ENCODE measurements around the gene TICAM1. TPM values are rescaled to one million over a fixed set of nuclear protein-coding genes. Genes with fewer than 3 reads are reported as not detected.
A peak's percentile ranks its signal among the peaks of the same experiment; 100 is the strongest.

The TICAM1 gene
- total RNA-seq, result 1 to 10 TPM; 3.5 to 5.2 (median 4.7) TPM

DNA sequence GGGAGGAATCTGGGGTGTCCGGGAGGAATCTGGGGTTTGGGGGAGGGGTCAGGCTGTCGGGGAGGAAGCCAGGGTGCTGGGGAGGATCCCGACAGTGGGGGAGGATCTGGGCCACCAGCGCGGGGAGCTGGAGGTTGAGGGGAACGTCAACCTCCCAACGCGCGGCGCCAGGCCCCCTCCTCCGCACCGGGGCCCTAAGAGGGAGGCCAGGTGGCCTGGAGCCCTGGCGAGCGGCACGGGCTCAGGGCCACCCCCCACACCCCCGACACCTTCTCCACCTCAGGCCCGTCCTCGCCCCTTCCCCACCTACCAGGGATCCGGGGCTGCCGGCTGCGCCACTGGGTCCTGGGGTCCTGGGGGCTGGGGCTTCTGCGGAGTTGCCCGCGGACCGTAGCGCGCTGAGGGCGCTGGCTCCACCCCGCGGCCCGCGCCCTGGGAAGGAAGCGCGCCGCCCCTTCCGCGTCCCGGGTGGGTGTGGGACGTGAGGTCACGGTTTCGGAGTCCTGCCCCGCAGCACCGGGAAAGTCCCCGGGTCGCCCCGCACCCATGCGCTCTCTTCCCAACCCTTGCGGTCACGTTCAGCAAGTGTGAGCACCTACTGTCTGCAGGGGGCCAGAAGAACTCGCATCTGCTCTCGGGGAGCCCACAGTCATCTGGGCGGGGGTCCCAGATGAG, at the start of gene TICAM1:
TICAM1 (minus strand) TSS at position 409 of the 675 bp plus-strand sequence. CDS start 13,335 bp downstream, outside the sequence.
- TF ChIP-seq POLR2AphosphoS5 (IDR thresholded peaks at IDR 0.05), result peak; percentile 57 to 67 (median 67)
- TF ChIP-seq POLR2A (IDR thresholded peaks at IDR 0.05), result peak; percentile 50
- TF ChIP-seq, protein P1, sequence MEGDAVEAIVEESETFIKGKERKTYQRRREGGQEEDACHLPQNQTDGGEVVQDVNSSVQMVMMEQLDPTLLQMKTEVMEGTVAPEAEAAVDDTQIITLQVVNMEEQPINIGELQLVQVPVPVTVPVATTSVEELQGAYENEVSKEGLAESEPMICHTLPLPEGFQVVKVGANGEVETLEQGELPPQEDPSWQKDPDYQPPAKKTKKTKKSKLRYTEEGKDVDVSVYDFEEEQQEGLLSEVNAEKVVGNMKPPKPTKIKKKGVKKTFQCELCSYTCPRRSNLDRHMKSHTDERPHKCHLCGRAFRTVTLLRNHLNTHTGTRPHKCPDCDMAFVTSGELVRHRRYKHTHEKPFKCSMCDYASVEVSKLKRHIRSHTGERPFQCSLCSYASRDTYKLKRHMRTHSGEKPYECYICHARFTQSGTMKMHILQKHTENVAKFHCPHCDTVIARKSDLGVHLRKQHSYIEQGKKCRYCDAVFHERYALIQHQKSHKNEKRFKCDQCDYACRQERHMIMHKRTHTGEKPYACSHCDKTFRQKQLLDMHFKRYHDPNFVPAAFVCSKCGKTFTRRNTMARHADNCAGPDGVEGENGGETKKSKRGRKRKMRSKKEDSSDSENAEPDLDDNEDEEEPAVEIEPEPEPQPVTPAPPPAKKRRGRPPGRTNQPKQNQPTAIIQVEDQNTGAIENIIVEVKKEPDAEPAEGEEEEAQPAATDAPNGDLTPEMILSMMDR (IDR thresholded peaks at IDR 0.05), result peak in 1 of 3 donors; percentile 7
- no peaks in the 10 kb centered on the region for H3K27me3 ChIP-seq
- H3K36me3 ChIP-seq, result no peaks in the 10 kb centered on the region
- peak within 1 kb of the TSS; percentile 91 to 99 (median 91) for H3K4me3 ChIP-seq
- H3K4me1 ChIP-seq, result peaks cover 0 to 7% of the 10 kb centered on the region in 2 donors
- H3K27ac ChIP-seq, result peak within 1 kb of the TSS; percentile 93 to 94
- H3K9me3 ChIP-seq, result no peaks in the 10 kb centered on the region
- intact Hi-C loops (cut with DNase I; ENCODE audit: low total_unique reads), result no loop called here
- peak; percentile 48 to 71 for DNase-seq (ENCODE audit: low spot score in 2 of 2)

DNA sequence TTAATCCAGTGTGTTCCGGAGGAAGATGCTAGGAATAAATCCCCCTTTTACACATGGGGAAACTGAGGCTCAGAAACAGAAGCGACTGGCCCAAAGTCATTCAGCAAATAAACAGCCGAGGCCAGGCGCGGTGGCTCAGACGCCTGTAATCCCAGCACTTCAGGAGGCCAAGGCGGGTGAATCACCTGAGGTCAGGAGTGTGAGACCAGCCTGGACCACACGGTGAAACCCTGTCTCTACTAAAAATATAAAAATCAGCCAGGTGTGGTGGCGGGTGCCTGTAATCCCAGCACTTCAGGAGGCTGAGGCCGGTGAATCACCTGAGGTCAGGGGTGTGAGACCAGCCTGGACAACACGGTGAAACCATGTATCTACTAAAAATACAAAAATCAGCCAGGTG, 47.5 kb upstream of the TICAM1 start:
- intact Hi-C loops (cut with DNase I; ENCODE audit: low total_unique reads), result loop anchor here (5.0 kb wide), 1 partner anchor 918 kb away; no protein-coding TSS in a partner anchor
- no peaks in the 10 kb centered on the region for H3K36me3 ChIP-seq
- no peaks in the 10 kb centered on the region for H3K4me1 ChIP-seq
- peak overlapping the region in 1 of 2 donors; percentile 80 for H3K27ac ChIP-seq
- no peaks in the 10 kb centered on the region for H3K27me3 ChIP-seq
- H3K9me3 ChIP-seq, result no peaks in the 10 kb centered on the region
- TF ChIP-seq, protein P1 (IDR thresholded peaks at IDR 0.05), result no peak
- TF ChIP-seq POLR2A (IDR thresholded peaks at IDR 0.05), result no peak
- no peak for TF ChIP-seq POLR2AphosphoS5 (IDR thresholded peaks at IDR 0.05)
- H3K4me3 ChIP-seq, result no peak overlapping the region
- no peak for DNase-seq (ENCODE audit: low spot score in 2 of 2)

DNA sequence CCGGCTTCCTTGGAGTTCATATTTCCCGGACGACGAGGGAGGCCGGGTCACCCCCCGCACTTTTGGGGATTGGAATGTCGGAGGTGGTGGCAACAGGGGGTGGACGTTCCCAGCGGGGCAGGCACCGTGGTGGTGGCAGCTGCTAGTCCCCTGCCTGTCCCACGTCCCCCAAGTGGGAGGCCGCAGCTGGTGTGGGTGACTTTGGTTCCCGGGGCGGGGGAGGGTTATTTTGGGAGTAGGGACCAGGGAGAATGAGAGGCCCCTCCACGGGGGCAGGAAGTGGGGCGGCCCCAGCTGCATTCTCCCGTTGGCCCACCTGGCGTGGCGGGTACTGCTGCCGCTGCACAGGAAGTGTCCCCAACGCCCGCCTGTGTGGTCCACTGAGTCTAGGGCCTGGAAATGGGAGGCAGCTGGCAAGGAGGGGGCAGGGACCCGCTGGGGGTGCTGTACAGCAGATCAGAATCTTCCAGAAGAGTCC, 47.0 kb upstream of the TICAM1 start:
- Histone ChIP-seq H3K27ac (peak overlapping the region; percentile 74 to 80), H3K4me3 (peak overlapping the region in 2 of 3 donors; percentile 8 to 40), H3K36me3 (no peaks in the 10 kb centered on the region), H3K9me3 (no peaks in the 10 kb centered on the region), H3K4me1 (no peaks in the 10 kb centered on the region), H3K27me3 (no peaks in the 10 kb centered on the region)
- TF ChIP-seq, protein P1 (IDR thresholded peaks at IDR 0.05), result no peak
- TF ChIP-seq POLR2A (IDR thresholded peaks at IDR 0.05) (no peak), POLR2AphosphoS5 (IDR thresholded peaks at IDR 0.05) (no peak)
- peak in 1 of 2 donors; percentile 29 for DNase-seq (ENCODE audit: low spot score in 2 of 2)
- intact Hi-C loops (cut with DNase I; ENCODE audit: low total_unique reads), result loop anchor here (5.0 kb wide), 1 partner anchor 919 kb away; no protein-coding TSS in a partner anchor

DNA sequence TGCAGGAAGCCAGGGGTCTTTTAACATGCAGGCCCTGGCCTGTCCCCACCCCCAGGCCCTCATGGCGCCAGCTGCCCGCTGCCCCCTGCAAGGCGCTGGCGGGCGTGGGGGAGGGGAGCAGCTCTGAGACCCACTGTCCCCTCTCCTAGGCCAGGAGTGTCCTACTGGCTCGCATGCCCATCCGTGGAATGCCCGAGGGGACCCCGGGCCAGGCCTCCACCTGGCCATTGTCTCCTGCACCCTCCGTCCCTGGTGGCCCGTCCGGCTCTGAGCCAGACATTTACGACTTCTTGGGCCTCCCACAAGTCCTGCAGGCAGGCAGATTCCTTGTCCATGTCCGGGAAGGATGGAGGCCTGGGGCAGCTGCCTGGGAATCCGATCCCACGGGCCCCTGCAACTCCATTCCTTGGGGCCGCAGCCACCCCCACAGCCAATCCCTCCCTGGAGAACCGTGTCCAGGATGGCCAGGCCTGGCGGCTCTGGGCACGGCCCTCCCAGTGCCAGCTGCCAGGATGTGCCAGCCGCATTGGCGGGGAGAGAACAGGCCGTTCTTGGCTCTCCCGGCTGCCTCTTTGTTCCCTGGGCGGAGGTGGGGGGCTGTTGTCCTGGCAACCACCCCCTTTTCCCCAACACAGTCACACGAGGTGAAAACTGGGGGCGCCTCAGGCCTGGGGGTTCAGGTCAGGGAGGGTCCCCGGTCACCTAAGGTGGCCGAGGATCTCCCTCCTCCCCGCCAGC, 46.4 kb upstream of the TICAM1 start:
- Histone ChIP-seq H3K4me1 (no peaks in the 10 kb centered on the region), H3K27me3 (no peaks in the 10 kb centered on the region), H3K4me3 (peak overlapping the region in 2 of 3 donors; percentile 8 to 28), H3K27ac (peak overlapping the region; percentile 74 to 80), H3K36me3 (no peaks in the 10 kb centered on the region), H3K9me3 (no peaks in the 10 kb centered on the region)
- peak in 1 of 2 donors; percentile 86 for DNase-seq (ENCODE audit: low spot score in 2 of 2)
- intact Hi-C loops (cut with DNase I; ENCODE audit: low total_unique reads), result loop anchor here (5.0 kb wide), 1 partner anchor 919 kb away; no protein-coding TSS in a partner anchor
- TF ChIP-seq, protein P1 (IDR thresholded peaks at IDR 0.05), result no peak
- peak in 2 of 3 donors; percentile 10 to 18 for TF ChIP-seq POLR2AphosphoS5 (IDR thresholded peaks at IDR 0.05)

Data from breast epithelium (tissue), 4 donors.